Urinary bladder (tissue), 4 donors: ENCODE measurements around the gene SLC17A1. TPM values are rescaled to one million over a fixed set of nuclear protein-coding genes. Genes with fewer than 3 reads are reported as not detected.

Source experiments
- DNase-seq: peaks from one replicate; pipeline ENCODE4 v3.0.0-alpha.2; 2015; ENCODE audit errors: extremely low spot score
- H3K27ac ChIP-seq: one replicate; pipeline ENCODE4 v1.5.1; 2013; ENCODE audit warnings: low read depth, mild to moderate bottlenecking, moderate library complexity
- H3K36me3 ChIP-seq: one replicate; pipeline ENCODE4 v1.6.1; 2013; ENCODE audit warnings: mild to moderate bottlenecking, moderate library complexity; ENCODE audit not compliant: insufficient read depth
- H3K4me1 ChIP-seq: one replicate; pipeline ENCODE4 v1.6.1; 2013; ENCODE audit warnings: mild to moderate bottlenecking, moderate library complexity; ENCODE audit not compliant: insufficient read depth
- H3K4me3 ChIP-seq: one replicate; pipeline ENCODE4 v1.5.1; 2013; ENCODE audit warnings: low read depth, low read length
- WGBS: extraction: QIAGEN DNeasy Blood & Tissue Kit; methylation state at CpG from one replicate; pipeline ENCODE4 v1.1.7; 2013; 5-methylcytosine and 5-hydroxymethylcytosine counted together
- polyA plus RNA-seq: library from polyadenylated mRNA; stranded (reverse); fragments of 200-250 nt; gene quantifications from one replicate; pipeline ENCODE4 v1.2.3, GENCODE V29; 2013
- total RNA-seq: library from RNA; depleted of rRNA; stranded (reverse); fragments of >200 nt; gene quantifications from one replicate; pipeline ENCODE4 v1.2.3, GENCODE V29; 2014
- donor health status: healthy with polysubstance abuse.
- donor health status: healthy.

SLC17A1 gene
- total RNA-seq (not detected), polyA plus RNA-seq (not detected)

GRCh38 chr6:25831532-25832306, at the start of gene SLC17A1:
Gene SLC17A1, minus strand, starts transcription at chr6:25832052. Its CDS starts 1,495 bp downstream, at chr6:25830557.
- no peak for DNase-seq
- Histone ChIP-seq H3K27ac (no peak within 1 kb of the TSS), H3K4me3 (no peak within 1 kb of the TSS), H3K4me1 (no peaks in the 10 kb centered on the region), H3K36me3 (no peaks in the 10 kb centered on the region)
- 54% methylated on average over 8 of the region's 8 CpGs for WGBS

GRCh38 chr6:25880601-25881000, 48.7 kb upstream of the SLC17A1 start:
- no peak overlapping the region for H3K4me3 ChIP-seq
- no peaks in the 10 kb centered on the region for H3K36me3 ChIP-seq
- no peak for DNase-seq
- no peaks in the 10 kb centered on the region for H3K4me1 ChIP-seq
- 84% methylated on average over 4 of the region's 4 CpGs for WGBS
- no peak overlapping the region for H3K27ac ChIP-seq

- 94% methylated on average over 2 of the region's 2 CpGs for WGBS
- H3K27ac ChIP-seq = no peak overlapping the region
- no peaks in the 10 kb centered on the region for H3K36me3 ChIP-seq
- no peaks in the 10 kb centered on the region for H3K4me1 ChIP-seq
- no peak for DNase-seq
- H3K4me3 ChIP-seq = no peak overlapping the region
Measured at GRCh38 chr6:25878721-25879322, 47.0 kb upstream of the SLC17A1 start.

GRCh38 chr6:25875926-25876602, 44.2 kb upstream of the SLC17A1 start:
- Histone ChIP-seq H3K27ac (no peak overlapping the region), H3K4me1 (no peaks in the 10 kb centered on the region), H3K4me3 (no peak overlapping the region), H3K36me3 (no peaks in the 10 kb centered on the region)
- 65% methylated on average over 3 of the region's 3 CpGs for WGBS
- no peak for DNase-seq

- WGBS = 70% methylated on average over 3 of the region's 3 CpGs
- H3K27ac ChIP-seq = no peak overlapping the region
- H3K4me1 ChIP-seq = no peaks in the 10 kb centered on the region
- no peak for DNase-seq
- H3K4me3 ChIP-seq = no peak overlapping the region
- no peaks in the 10 kb centered on the region for H3K36me3 ChIP-seq
Measured at GRCh38 chr6:25875563-25875905, 43.7 kb upstream of the SLC17A1 start.

GRCh38 chr6:25874822-25875562, 43.1 kb upstream of the SLC17A1 start:
- 84% methylated on average over 3 of the region's 3 CpGs for WGBS
- DNase-seq = no peak
- Histone ChIP-seq H3K4me3 (no peak overlapping the region), H3K4me1 (no peaks in the 10 kb centered on the region), H3K27ac (no peak overlapping the region), H3K36me3 (no peaks in the 10 kb centered on the region)

- 84% methylated on average over 3 of the region's 3 CpGs for WGBS
Measured at GRCh38 chr6:25874118-25874517, 42.3 kb upstream of the SLC17A1 start, which contains the start of gene SLC17A3. Gene SLC17A3, minus strand, starts transcription at chr6:25874243. Its CDS starts 5,856 bp downstream, at chr6:25868387.

GRCh38 chr6:25872814-25873213, 41.0 kb upstream of the SLC17A1 start:
- DNase-seq = no peak
- no peak overlapping the region for H3K27ac ChIP-seq
- H3K4me3 ChIP-seq = no peak overlapping the region
- 95% methylated on average over 1 of the region's 1 CpG for WGBS
- no peaks in the 10 kb centered on the region for H3K4me1 ChIP-seq
- H3K36me3 ChIP-seq = no peaks in the 10 kb centered on the region

More at GRCh38 chr6:25874118-25874517, 42.3 kb upstream of the SLC17A1 start, which contains the start of gene SLC17A3:
- Histone ChIP-seq H3K27ac (no peak within 1 kb of the TSS), H3K4me1 (no peaks in the 10 kb centered on the region), H3K4me3 (no peak within 1 kb of the TSS), H3K36me3 (no peaks in the 10 kb centered on the region)
- no peak for DNase-seq

- DNase-seq = no peak
- Histone ChIP-seq H3K4me1 (no peaks in the 10 kb centered on the region), H3K36me3 (no peaks in the 10 kb centered on the region), H3K4me3 (no peak overlapping the region), H3K27ac (no peak overlapping the region)
- WGBS = 71% methylated on average over 1 of the region's 1 CpG
Measured at GRCh38 chr6:25869840-25870239, 38.0 kb upstream of the SLC17A1 start.

- no peak overlapping the region for H3K4me3 ChIP-seq
- no peak for DNase-seq
- H3K36me3 ChIP-seq = no peaks in the 10 kb centered on the region
- no peaks in the 10 kb centered on the region for H3K4me1 ChIP-seq
- H3K27ac ChIP-seq = no peak overlapping the region
- 61% methylated on average over 3 of the region's 3 CpGs for WGBS
Measured at GRCh38 chr6:25868436-25869183, 36.8 kb upstream of the SLC17A1 start.

- Histone ChIP-seq H3K4me1 (no peaks in the 10 kb centered on the region), H3K27ac (no peak overlapping the region), H3K36me3 (no peaks in the 10 kb centered on the region), H3K4me3 (no peak overlapping the region)
- DNase-seq = no peak
- WGBS = 47% methylated on average over 3 of the region's 3 CpGs
Measured at GRCh38 chr6:25866011-25866410, 34.2 kb upstream of the SLC17A1 start.

GRCh38 chr6:25863360-25863759, 31.5 kb upstream of the SLC17A1 start:
- 70% methylated on average over 2 of the region's 2 CpGs for WGBS
- H3K36me3 ChIP-seq = no peaks in the 10 kb centered on the region
- H3K27ac ChIP-seq = no peak overlapping the region
- H3K4me3 ChIP-seq = no peak overlapping the region
- peak; percentile 11 for DNase-seq
- H3K4me1 ChIP-seq = no peaks in the 10 kb centered on the region

GRCh38 chr6:25862199-25862598, 30.3 kb upstream of the SLC17A1 start:
- DNase-seq = no peak
- H3K27ac ChIP-seq = no peak overlapping the region
- no peak overlapping the region for H3K4me3 ChIP-seq
- no peaks in the 10 kb centered on the region for H3K4me1 ChIP-seq
- WGBS = 84% methylated on average over 4 of the region's 4 CpGs
- no peaks in the 10 kb centered on the region for H3K36me3 ChIP-seq
